ENCODE measurements around the gene CUBN.
"Not testable (repeated sequence)": the region's sequence is repeated elsewhere in the genome, so short reads cannot be mapped to it uniquely, and the experiment has no call there.

CUBN gene

GRCh38 chr10:17021656-17022465 is 107.8 kb downstream of the CUBN start:
- peaks cover 5% of the 10 kb centered on the region for H3K4me1 ChIP-seq (ENCODE audit: control insufficient read depth, low read depth, low read length)
- H3K23ac ChIP-seq (ENCODE audit: low read length) = no peak overlapping the region
- H3K4ac ChIP-seq (ENCODE audit: low read depth, low read length) = no peak overlapping the region
- peak overlapping the region; percentile 85 for H3K18ac ChIP-seq (ENCODE audit: low read length)
- H3K79me2 ChIP-seq (ENCODE audit: control insufficient read depth, insufficient read depth, low read length) = no peaks in the 10 kb centered on the region
- peak overlapping the region; percentile 25 for H3K56ac ChIP-seq (ENCODE audit: low read length)
- peak; percentile 44 for DNase-seq
- H3K36me3 ChIP-seq (ENCODE audit: control insufficient read depth, insufficient read depth, low read length) = no peaks in the 10 kb centered on the region
- no CpG with 5 or more reads among the region's 10 CpGs for WGBS (ENCODE audit: extremely low coverage, insufficient coverage, low lambda C conversion rate)
- no peak overlapping the region for H3K4me2 ChIP-seq (ENCODE audit: low read length)
- H3K27me3 ChIP-seq (ENCODE audit: insufficient read depth, low read length, poor library complexity) = no peaks in the 10 kb centered on the region
- peak overlapping the region; percentile 39 for H3K27ac ChIP-seq (ENCODE audit: low read depth, low read length)
- peak overlapping the region; percentile 2 for H2BK120ac ChIP-seq (ENCODE audit: low read depth, low read length)
- peak overlapping the region; percentile 2 for H4K8ac ChIP-seq (ENCODE audit: low read depth, low read length)
- H3K79me1 ChIP-seq (ENCODE audit: low read length) = no peaks in the 10 kb centered on the region
- peak overlapping the region; percentile 20 for H3K9ac ChIP-seq (ENCODE audit: low read length)
- H4K5ac ChIP-seq (ENCODE audit: low read length) = no peak overlapping the region
- H3K4me3 ChIP-seq (ENCODE audit: low read length) = no peak overlapping the region
- H2AK5ac ChIP-seq (ENCODE audit: low read length) = no peak overlapping the region
- no peak overlapping the region for H2BK5ac ChIP-seq (ENCODE audit: low read length)
- no peak overlapping the region for H2BK15ac ChIP-seq (replicated peaks; ENCODE audit: low read depth)

GRCh38 chr10:17019696-17020095 is 109.9 kb downstream of the CUBN start:
- Histone ChIP-seq H3K79me2 (ENCODE audit: control insufficient read depth, insufficient read depth, low read length) (no peaks in the 10 kb centered on the region), H3K4me1 (ENCODE audit: control insufficient read depth, low read depth, low read length) (peaks cover 5% of the 10 kb centered on the region), H2BK5ac (ENCODE audit: low read length) (no peak overlapping the region), H3K4me3 (ENCODE audit: low read length) (no peak overlapping the region), H3K27me3 (ENCODE audit: insufficient read depth, low read length, poor library complexity) (no peaks in the 10 kb centered on the region), H4K8ac (ENCODE audit: low read depth, low read length) (no peak overlapping the region), H3K56ac (ENCODE audit: low read length) (no peak overlapping the region), H3K23ac (ENCODE audit: low read length) (no peak overlapping the region), H3K4ac (ENCODE audit: low read depth, low read length) (no peak overlapping the region), H3K18ac (ENCODE audit: low read length) (no peak overlapping the region), H2BK15ac (replicated peaks; ENCODE audit: low read depth) (no peak overlapping the region), H3K9ac (ENCODE audit: low read length) (no peak overlapping the region), H3K27ac (ENCODE audit: low read depth, low read length) (no peak overlapping the region), H3K4me2 (ENCODE audit: low read length) (no peak overlapping the region), H3K79me1 (ENCODE audit: low read length) (no peaks in the 10 kb centered on the region), H2AK5ac (ENCODE audit: low read length) (peak overlapping the region; percentile 11), H3K36me3 (ENCODE audit: control insufficient read depth, insufficient read depth, low read length) (no peaks in the 10 kb centered on the region), H4K5ac (ENCODE audit: low read length) (no peak overlapping the region), H2BK120ac (ENCODE audit: low read depth, low read length) (no peak overlapping the region)
- WGBS (ENCODE audit: extremely low coverage, insufficient coverage, low lambda C conversion rate) = no CpG with 5 or more reads among the region's 5 CpGs
- no peak for DNase-seq

- peak overlapping the region; percentile 76 for H2BK5ac ChIP-seq (ENCODE audit: low read length)
- not testable (repeated sequence) for H3K4me2 ChIP-seq (ENCODE audit: low read length); H3K23ac ChIP-seq (ENCODE audit: low read length); H3K4me3 ChIP-seq (ENCODE audit: low read length); H2BK120ac ChIP-seq (ENCODE audit: low read depth, low read length); H3K9ac ChIP-seq (ENCODE audit: low read length); H3K18ac ChIP-seq (ENCODE audit: low read length); DNase-seq; H4K5ac ChIP-seq (ENCODE audit: low read length); H3K79me2 ChIP-seq (ENCODE audit: control insufficient read depth, insufficient read depth, low read length); H3K27me3 ChIP-seq (ENCODE audit: insufficient read depth, low read length, poor library complexity); H3K79me1 ChIP-seq (ENCODE audit: low read length); H2AK5ac ChIP-seq (ENCODE audit: low read length); H4K8ac ChIP-seq (ENCODE audit: low read depth, low read length); H3K4ac ChIP-seq (ENCODE audit: low read depth, low read length); H3K4me1 ChIP-seq (ENCODE audit: control insufficient read depth, low read depth, low read length); H2BK15ac ChIP-seq (replicated peaks; ENCODE audit: low read depth); H3K36me3 ChIP-seq (ENCODE audit: control insufficient read depth, insufficient read depth, low read length)
- H3K27ac ChIP-seq (ENCODE audit: low read depth, low read length) = peak overlapping the region; percentile 81
- peak overlapping the region; percentile 67 for H3K56ac ChIP-seq (ENCODE audit: low read length)
- no CpG with 5 or more reads among the region's 2 CpGs for WGBS (ENCODE audit: extremely low coverage, insufficient coverage, low lambda C conversion rate)
Observed at GRCh38 chr10:17013131-17013983, 116.3 kb downstream of the CUBN start.

- peak; percentile 91 for DNase-seq
- not testable (repeated sequence) for H2BK5ac ChIP-seq (ENCODE audit: low read length); H3K4ac ChIP-seq (ENCODE audit: low read depth, low read length); H3K56ac ChIP-seq (ENCODE audit: low read length); H3K18ac ChIP-seq (ENCODE audit: low read length); H3K4me2 ChIP-seq (ENCODE audit: low read length); H2BK120ac ChIP-seq (ENCODE audit: low read depth, low read length); H3K4me3 ChIP-seq (ENCODE audit: low read length); H3K36me3 ChIP-seq (ENCODE audit: control insufficient read depth, insufficient read depth, low read length); H2BK15ac ChIP-seq (replicated peaks; ENCODE audit: low read depth); H3K23ac ChIP-seq (ENCODE audit: low read length); H3K4me1 ChIP-seq (ENCODE audit: control insufficient read depth, low read depth, low read length); H3K79me1 ChIP-seq (ENCODE audit: low read length); H2AK5ac ChIP-seq (ENCODE audit: low read length); H3K9ac ChIP-seq (ENCODE audit: low read length); H4K8ac ChIP-seq (ENCODE audit: low read depth, low read length); H3K79me2 ChIP-seq (ENCODE audit: control insufficient read depth, insufficient read depth, low read length); H3K27me3 ChIP-seq (ENCODE audit: insufficient read depth, low read length, poor library complexity); H4K5ac ChIP-seq (ENCODE audit: low read length); H3K27ac ChIP-seq (ENCODE audit: low read depth, low read length)
Observed at GRCh38 chr10:17012731-17013130, 116.9 kb downstream of the CUBN start.

GRCh38 chr10:17010363-17011145 is 119.1 kb downstream of the CUBN start:
- H3K56ac ChIP-seq (ENCODE audit: low read length) = no peak overlapping the region
- no CpG with 5 or more reads among the region's 2 CpGs for WGBS (ENCODE audit: extremely low coverage, insufficient coverage, low lambda C conversion rate)

More at GRCh38 chr10:17010363-17011145, 119.1 kb downstream of the CUBN start:
- H2AK5ac ChIP-seq (ENCODE audit: low read length) = peak overlapping the region; percentile 93
- H3K4me3 ChIP-seq (ENCODE audit: low read length) = no peak overlapping the region
- no peak overlapping the region for H3K18ac ChIP-seq (ENCODE audit: low read length)
- no peak overlapping the region for H3K4ac ChIP-seq (ENCODE audit: low read depth, low read length)
- no peak overlapping the region for H3K4me2 ChIP-seq (ENCODE audit: low read length)
- H3K27me3 ChIP-seq (ENCODE audit: insufficient read depth, low read length, poor library complexity) = no peaks in the 10 kb centered on the region
- H3K79me1 ChIP-seq (ENCODE audit: low read length) = no peaks in the 10 kb centered on the region
- H2BK5ac ChIP-seq (ENCODE audit: low read length) = no peak overlapping the region
- no peak overlapping the region for H4K8ac ChIP-seq (ENCODE audit: low read depth, low read length)
- no peak overlapping the region for H3K9ac ChIP-seq (ENCODE audit: low read length)
- H2BK120ac ChIP-seq (ENCODE audit: low read depth, low read length) = no peak overlapping the region
- H3K4me1 ChIP-seq (ENCODE audit: control insufficient read depth, low read depth, low read length) = no peaks in the 10 kb centered on the region
- no peak overlapping the region for H3K27ac ChIP-seq (ENCODE audit: low read depth, low read length)
- H3K23ac ChIP-seq (ENCODE audit: low read length) = no peak overlapping the region
- H2BK15ac ChIP-seq (replicated peaks; ENCODE audit: low read depth) = no peak overlapping the region
- no peaks in the 10 kb centered on the region for H3K79me2 ChIP-seq (ENCODE audit: control insufficient read depth, insufficient read depth, low read length)
- no peak overlapping the region for H4K5ac ChIP-seq (ENCODE audit: low read length)
- DNase-seq = no peak
- H3K36me3 ChIP-seq (ENCODE audit: control insufficient read depth, insufficient read depth, low read length) = no peaks in the 10 kb centered on the region
